Measurements from ENCODE around the gene ENAH. TPM values are rescaled to one million over a fixed set of nuclear protein-coding genes. Genes with fewer than 3 reads are reported as not detected.
A peak's percentile ranks its signal among the peaks of the same experiment; 100 is the strongest.

ENAH gene
- total RNA-seq, 1 donor from 2014 or later = 434 TPM

DNA sequence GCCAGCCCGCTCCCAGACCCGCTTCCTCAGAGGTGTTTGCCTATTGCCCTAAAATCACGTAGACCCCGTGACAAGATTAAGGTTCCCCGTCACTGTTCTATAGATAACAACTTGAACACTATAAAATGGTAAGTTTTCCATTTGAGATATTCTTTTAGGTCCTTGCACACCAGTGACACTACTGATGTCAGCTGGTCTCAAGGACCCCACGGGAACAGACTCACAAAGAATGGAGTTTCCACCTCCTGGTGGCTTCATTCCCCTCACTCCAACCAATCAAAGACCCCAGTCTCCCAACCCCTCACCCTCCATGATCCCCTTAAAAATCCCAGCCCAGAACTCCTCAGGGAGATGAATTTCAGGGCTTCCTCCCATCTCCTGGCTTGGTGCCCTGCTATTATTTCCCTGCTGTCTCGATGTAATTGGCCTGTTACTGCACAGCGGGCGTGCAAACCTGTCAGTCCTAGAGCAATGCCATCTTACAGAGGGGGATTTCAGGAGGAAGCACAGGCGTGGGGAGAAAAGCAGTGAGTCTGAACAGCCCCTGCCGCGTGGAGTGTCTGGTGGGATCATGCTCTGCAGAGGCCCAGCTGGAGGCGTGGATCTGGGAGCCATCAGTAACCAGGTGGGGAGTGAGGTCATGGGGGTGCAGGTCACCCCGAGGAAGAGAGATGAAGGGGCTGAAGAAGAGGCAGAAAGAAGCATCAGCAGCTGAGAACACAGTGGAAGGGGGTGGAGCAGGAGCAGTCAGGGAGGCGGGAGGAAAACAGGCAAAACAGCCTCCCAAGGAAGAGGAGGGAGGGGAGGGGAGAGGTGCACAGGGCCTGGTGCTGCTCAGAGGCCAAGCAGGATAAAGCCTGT, 190.0 kb downstream of the ENAH start:
- Mint-ChIP-seq H3K36me3 (ENCODE audit: low read depth) (no peaks in the 10 kb centered on the region), H3K4me3 (ENCODE audit: unreplicated experiment) (no peak overlapping the region), H3K9me3 (ENCODE audit: low read depth) (no peaks in the 10 kb centered on the region), H3K4me1 (ENCODE audit: low read depth) (peaks cover 58% of the 10 kb centered on the region), H3K27me3 (ENCODE audit: low read depth) (no peaks in the 10 kb centered on the region), H3K27ac (ENCODE audit: unreplicated experiment) (peak overlapping the region; percentile 29)
- DNase-seq (ENCODE audit: low spot score) = peak; percentile 43
- no peak for TF ChIP-seq CTCF (IDR thresholded peaks at IDR 0.05)

GRCh38 chr1:225462429-225462713, 190.6 kb downstream of the ENAH start:
- no peaks in the 10 kb centered on the region for H3K9me3 Mint-ChIP-seq (ENCODE audit: low read depth)
- DNase-seq (ENCODE audit: low spot score) = no peak
- no peak for TF ChIP-seq CTCF (IDR thresholded peaks at IDR 0.05)
- H3K4me1 Mint-ChIP-seq (ENCODE audit: low read depth) = peaks cover 54% of the 10 kb centered on the region
- no peaks in the 10 kb centered on the region for H3K36me3 Mint-ChIP-seq (ENCODE audit: low read depth)
- no peak overlapping the region for H3K4me3 Mint-ChIP-seq (ENCODE audit: unreplicated experiment)
- H3K27me3 Mint-ChIP-seq (ENCODE audit: low read depth) = no peaks in the 10 kb centered on the region
- no peak overlapping the region for H3K27ac Mint-ChIP-seq (ENCODE audit: unreplicated experiment)

DNA sequence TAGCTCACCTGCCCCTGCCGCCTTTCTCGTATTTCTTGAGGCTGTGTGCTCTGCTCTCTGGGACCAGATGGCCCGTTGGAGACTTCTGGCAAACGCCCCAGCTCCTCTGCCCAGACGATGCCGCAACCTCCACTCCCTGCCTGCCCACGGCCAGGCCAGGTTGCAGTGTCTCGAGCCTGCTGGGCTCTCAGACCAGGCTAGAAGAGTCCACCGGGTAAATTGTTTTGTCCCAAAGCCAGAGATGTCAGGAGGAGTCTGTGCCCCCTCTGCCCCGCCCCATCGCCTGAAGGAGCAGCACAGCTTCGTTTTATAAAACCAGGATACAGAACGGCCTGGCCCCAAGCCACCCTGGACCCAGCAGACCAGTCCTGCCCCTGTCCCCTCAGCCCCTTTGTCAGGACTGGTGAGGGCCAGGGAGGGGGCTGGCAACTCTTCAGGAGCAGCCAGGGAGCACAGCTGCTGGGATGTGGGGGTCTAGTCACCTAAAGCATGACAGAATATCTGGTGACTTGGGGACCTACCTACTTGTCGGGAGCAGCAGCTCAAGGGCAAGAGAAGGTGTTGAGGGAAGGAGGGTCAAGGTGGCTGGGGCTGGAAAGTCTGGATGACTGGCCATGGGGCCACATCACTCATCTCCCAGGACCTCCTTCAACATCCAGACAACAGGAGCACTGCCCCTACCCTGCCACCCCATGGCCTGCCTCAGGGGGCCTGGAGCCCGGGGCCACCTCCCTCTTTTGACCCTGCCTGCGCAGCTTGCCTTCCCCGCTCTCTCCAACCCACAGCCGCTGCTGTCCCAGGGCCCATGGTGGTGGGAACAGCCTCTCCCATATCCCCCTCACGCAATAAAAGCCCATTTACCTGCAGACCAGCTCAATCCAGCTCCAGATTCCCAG, 191.1 kb downstream of the ENAH start:
- no peaks in the 10 kb centered on the region for H3K27me3 Mint-ChIP-seq (ENCODE audit: low read depth)
- TF ChIP-seq CTCF (IDR thresholded peaks at IDR 0.05) = no peak
- no peak overlapping the region for H3K27ac Mint-ChIP-seq (ENCODE audit: unreplicated experiment)
- peak; percentile 75 for DNase-seq (ENCODE audit: low spot score)
- H3K4me3 Mint-ChIP-seq (ENCODE audit: unreplicated experiment) = no peak overlapping the region
- H3K9me3 Mint-ChIP-seq (ENCODE audit: low read depth) = no peaks in the 10 kb centered on the region
- no peaks in the 10 kb centered on the region for H3K36me3 Mint-ChIP-seq (ENCODE audit: low read depth)
- peaks cover 54% of the 10 kb centered on the region for H3K4me1 Mint-ChIP-seq (ENCODE audit: low read depth)

DNA sequence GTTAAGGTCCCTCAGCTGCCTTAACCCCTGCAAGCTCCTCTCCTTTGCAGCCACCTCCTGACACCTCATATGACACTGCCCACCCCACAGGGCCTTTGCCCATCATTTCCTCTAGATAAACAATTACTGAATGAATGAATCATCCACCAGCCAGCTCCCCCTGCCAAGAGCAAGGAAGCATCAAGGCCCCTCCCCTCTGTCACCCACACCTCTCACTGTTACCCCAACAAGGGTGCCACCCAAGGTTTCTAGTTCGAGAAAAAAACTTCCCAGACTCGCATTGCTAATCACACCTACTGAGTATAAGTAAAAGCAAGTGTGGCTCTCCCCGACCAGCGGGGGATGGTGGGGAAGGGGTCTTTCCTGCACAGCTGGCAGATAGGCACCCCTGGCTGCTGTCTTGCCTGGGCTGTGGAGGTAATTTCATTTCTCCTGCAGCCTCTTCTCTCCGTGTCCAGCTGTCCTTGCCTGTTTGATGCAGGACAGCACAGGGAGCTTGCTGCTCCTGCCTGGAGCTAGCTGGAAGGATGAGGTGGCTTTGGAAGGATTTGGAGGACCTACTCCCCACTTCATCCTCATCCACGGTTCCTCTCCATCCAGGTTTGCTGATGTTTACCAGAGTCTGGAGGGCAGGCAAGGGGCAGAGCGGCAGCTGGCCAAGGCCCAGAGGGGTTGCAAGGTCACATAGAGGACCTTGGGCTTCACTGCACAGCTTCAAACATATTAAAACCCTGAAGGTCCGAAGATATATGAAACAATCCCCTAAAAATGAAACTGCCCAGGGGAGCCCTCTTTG, 192.0 kb downstream of the ENAH start:
- H3K27ac Mint-ChIP-seq (ENCODE audit: unreplicated experiment) = no peak overlapping the region
- no peaks in the 10 kb centered on the region for H3K9me3 Mint-ChIP-seq (ENCODE audit: low read depth)
- H3K27me3 Mint-ChIP-seq (ENCODE audit: low read depth) = no peaks in the 10 kb centered on the region
- no peak overlapping the region for H3K4me3 Mint-ChIP-seq (ENCODE audit: unreplicated experiment)
- peaks cover 54% of the 10 kb centered on the region for H3K4me1 Mint-ChIP-seq (ENCODE audit: low read depth)
- no peaks in the 10 kb centered on the region for H3K36me3 Mint-ChIP-seq (ENCODE audit: low read depth)
- DNase-seq (ENCODE audit: low spot score) = peak; percentile 49
- TF ChIP-seq CTCF (IDR thresholded peaks at IDR 0.05) = no peak

All from chondrocyte (in vitro differentiated cells).